IPS-20b (cell line): ENCODE data around the gene TEX13C.
"Not testable (repeated sequence)": the region's sequence is repeated elsewhere in the genome, so short reads cannot be mapped to it uniquely, and the experiment has no call there.

Source experiments
- H3K27ac ChIP-seq: one replicate; pipeline ENCODE4 v1.5.1; 2013; ENCODE audit warnings: low read length
- H3K27me3 ChIP-seq: 2 replicates; pipeline ENCODE4 v1.6.1; 2013; ENCODE audit warnings: mild to moderate bottlenecking, low read length, inconsistent platforms; ENCODE audit not compliant: insufficient read depth
- H3K36me3 ChIP-seq: 2 replicates; pipeline ENCODE4 v1.6.1; 2013; ENCODE audit warnings: low read depth, mild to moderate bottlenecking, inconsistent platforms, low read length, moderate library complexity; ENCODE audit not compliant: insufficient read depth
- H3K4me1 ChIP-seq: 2 replicates; pipeline ENCODE4 v1.6.1; 2013; ENCODE audit warnings: mild to moderate bottlenecking, control low read depth, inconsistent platforms, low read length, moderate library complexity; ENCODE audit not compliant: insufficient read depth
- H3K4me3 ChIP-seq: 2 replicates; pipeline ENCODE4 v1.5.1; 2013; ENCODE audit warnings: mild to moderate bottlenecking, low read length, inconsistent platforms
- H3K9ac ChIP-seq: 2 replicates; pipeline ENCODE4 v1.6.1; 2013; ENCODE audit warnings: low read depth, mild to moderate bottlenecking, inconsistent platforms, low read length, moderate library complexity
- H3K9me3 ChIP-seq: 2 replicates; pipeline ENCODE4 v1.6.1; 2013; ENCODE audit warnings: mild to moderate bottlenecking, low read depth, low read length, inconsistent platforms; ENCODE audit not compliant: insufficient read depth

Gene TEX13C

GRCh38 chrX:125319166-125319565 is 505 bp upstream of the TEX13C start:
- H3K27ac ChIP-seq, H3K9me3 ChIP-seq, H3K36me3 ChIP-seq, H3K27me3 ChIP-seq, H3K4me1 ChIP-seq, H3K9ac ChIP-seq, H3K4me3 ChIP-seq: not testable (repeated sequence)

- no peaks in the 10 kb centered on the region for H3K27me3 ChIP-seq
- H3K36me3 ChIP-seq = no peaks in the 10 kb centered on the region
- H3K4me3 ChIP-seq = no peak overlapping the region
- no peak overlapping the region for H3K9ac ChIP-seq
- H3K4me1 ChIP-seq = no peaks in the 10 kb centered on the region
- no peak overlapping the region for H3K27ac ChIP-seq
- no peaks in the 10 kb centered on the region for H3K9me3 ChIP-seq
These were observed 2.8 kb downstream of the TEX13C start for GRCh38 chrX:125322431-125322830.

GRCh38 chrX:125326599-125326998 is 6.9 kb downstream of the TEX13C start:
- Histone ChIP-seq H3K9me3 (no peaks in the 10 kb centered on the region), H3K27me3 (no peaks in the 10 kb centered on the region), H3K4me1 (no peaks in the 10 kb centered on the region), H3K36me3 (no peaks in the 10 kb centered on the region), H3K27ac (no peak overlapping the region), H3K4me3 (no peak overlapping the region), H3K9ac (no peak overlapping the region)

GRCh38 chrX:125327891-125328290 is 8.2 kb downstream of the TEX13C start:
- Histone ChIP-seq H3K4me1 (no peaks in the 10 kb centered on the region), H3K27me3 (no peaks in the 10 kb centered on the region), H3K9ac (no peak overlapping the region)

GRCh38 chrX:125333583-125333982 is 13.9 kb downstream of the TEX13C start:
- H3K27ac ChIP-seq = no peak overlapping the region
- no peaks in the 10 kb centered on the region for H3K4me1 ChIP-seq
- H3K27me3 ChIP-seq = no peaks in the 10 kb centered on the region
- no peak overlapping the region for H3K4me3 ChIP-seq
- no peaks in the 10 kb centered on the region for H3K36me3 ChIP-seq
- no peak overlapping the region for H3K9ac ChIP-seq
- H3K9me3 ChIP-seq = no peaks in the 10 kb centered on the region

More at GRCh38 chrX:125327891-125328290, 8.2 kb downstream of the TEX13C start:
- no peak overlapping the region for H3K4me3 ChIP-seq
- no peaks in the 10 kb centered on the region for H3K9me3 ChIP-seq
- H3K36me3 ChIP-seq = no peaks in the 10 kb centered on the region
- H3K27ac ChIP-seq = no peak overlapping the region

- no peak overlapping the region for H3K27ac ChIP-seq
- no peak overlapping the region for H3K4me3 ChIP-seq
- H3K27me3 ChIP-seq = no peaks in the 10 kb centered on the region
- no peaks in the 10 kb centered on the region for H3K36me3 ChIP-seq
- no peaks in the 10 kb centered on the region for H3K4me1 ChIP-seq
- H3K9ac ChIP-seq = no peak overlapping the region
- no peaks in the 10 kb centered on the region for H3K9me3 ChIP-seq
These were observed 20.8 kb downstream of the TEX13C start for GRCh38 chrX:125340490-125340889.

GRCh38 chrX:125374169-125374568 is 54.5 kb downstream of the TEX13C start:
- H3K36me3 ChIP-seq = no peaks in the 10 kb centered on the region
- H3K27me3 ChIP-seq = no peaks in the 10 kb centered on the region
- no peak overlapping the region for H3K27ac ChIP-seq
- no peaks in the 10 kb centered on the region for H3K4me1 ChIP-seq
- H3K4me3 ChIP-seq = no peak overlapping the region
- no peak overlapping the region for H3K9ac ChIP-seq
- no peaks in the 10 kb centered on the region for H3K9me3 ChIP-seq
